HEK293T (cell line): ENCODE results near the gene TMEM131.
"Not testable (repeated sequence)": the region's sequence is repeated elsewhere in the genome, so short reads cannot be mapped to it uniquely, and the experiment has no call there.

ENCODE experiments used
- CTCF ChIA-PET: fragments of 350-600 bp; formaldehyde crosslinking; extraction: SDS; loops from one replicate; lab custom pipeline; 2021; ENCODE audit warnings: antibody characterized with exemption, inconsistent platforms; lab: Yijun Ruan, JAX
- POLR2A ChIA-PET: fragments of 350-600 bp; formaldehyde crosslinking; extraction: SDS; loops from one replicate; lab custom pipeline; 2020; ENCODE audit warnings: antibody characterized with exemption, inconsistent platforms; lab: Yijun Ruan, JAX
- DNase-seq: peaks from one replicate; pipeline ENCODE4 v3.0.0; 2012; ENCODE audit warnings: mixed read lengths; ENCODE audit errors: extremely low spot score
- ARNT ChIP-seq: fragments of 450-650 bp; IDR thresholded peaks from 2 replicates; pipeline ENCODE4 v1.6.1; 2017; ENCODE audit warnings: mild to moderate bottlenecking
- BHLHE40 ChIP-seq: fragments of 450-650 bp; IDR thresholded peaks from 2 replicates; pipeline ENCODE4 v1.6.1; 2016; ENCODE audit warnings: mild to moderate bottlenecking, moderate library complexity, borderline replicate concordance
- CTBP1 ChIP-seq: fragments of 450-650 bp; IDR thresholded peaks from 2 replicates; pipeline ENCODE4 v1.6.1; 2016; ENCODE audit warnings: borderline replicate concordance
- ELF4 ChIP-seq: fragments of 450-650 bp; IDR thresholded peaks from 2 replicates; pipeline ENCODE4 v1.6.1; 2017; ENCODE audit warnings: antibody characterized with exemption
- FOXA1 ChIP-seq: fragments of 450-650 bp; IDR thresholded peaks from 2 replicates; pipeline ENCODE4 v1.6.1; 2016; ENCODE audit warnings: mild to moderate bottlenecking
- FOXK2 ChIP-seq: fragments of 450-650 bp; IDR thresholded peaks from 2 replicates; pipeline ENCODE4 v1.6.1; 2016; ENCODE audit warnings: mild to moderate bottlenecking
- FOXM1 ChIP-seq: fragments of 450-650 bp; IDR thresholded peaks from 2 replicates; pipeline ENCODE4 v1.6.1; 2017; ENCODE audit warnings: mild to moderate bottlenecking, borderline replicate concordance
- HDGF ChIP-seq: fragments of 450-650 bp; IDR thresholded peaks from 2 replicates; pipeline ENCODE4 v1.6.1; 2017; ENCODE audit warnings: antibody characterized with exemption, borderline replicate concordance
- L3MBTL2 ChIP-seq: fragments of 450-650 bp; conservative IDR thresholded peaks from 2 replicates; pipeline ENCODE4 v1.6.1; 2016; ENCODE audit warnings: mild to moderate bottlenecking
- LEF1 ChIP-seq: fragments of 450-650 bp; IDR thresholded peaks from 2 replicates; pipeline ENCODE4 v1.6.1; 2017; ENCODE audit warnings: mild to moderate bottlenecking, borderline replicate concordance
- NFRKB ChIP-seq: fragments of 450-650 bp; IDR thresholded peaks from 2 replicates; pipeline ENCODE4 v1.6.1; 2016; ENCODE audit warnings: mild to moderate bottlenecking, moderate library complexity
- PKNOX1 ChIP-seq: fragments of 450-650 bp; IDR thresholded peaks from 2 replicates; pipeline ENCODE4 v1.6.1; 2016
- SP1 ChIP-seq: fragments of 450-650 bp; IDR thresholded peaks from 2 replicates; pipeline ENCODE4 v1.6.1; 2017
- SUZ12 ChIP-seq: fragments of 450-650 bp; IDR thresholded peaks from 2 replicates; pipeline ENCODE4 v1.6.1; 2016; ENCODE audit warnings: mild to moderate bottlenecking
- TARDBP ChIP-seq: fragments of 450-650 bp; IDR thresholded peaks from 2 replicates; pipeline ENCODE4 v1.6.1; 2016
- ZNF384 ChIP-seq: fragments of 450-650 bp; IDR thresholded peaks from 2 replicates; pipeline ENCODE4 v1.6.1; 2016

TMEM131 gene

GRCh38 chr2:97870396-97870843 is 125.3 kb downstream of the TMEM131 start:
- no peak for DNase-seq

GRCh38 chr2:97869722-97870346 is 125.9 kb downstream of the TMEM131 start:
- POLR2A ChIA-PET: no interaction called here
- CTCF ChIA-PET: no interaction called here
- no peak for DNase-seq
- TF ChIP-seq BHLHE40 (no peak), FOXA1 (no peak), PKNOX1 (no peak), SUZ12 (no peak)

More at GRCh38 chr2:97870396-97870843, 125.3 kb downstream of the TMEM131 start:
- POLR2A ChIA-PET: no interaction called here
- TF ChIP-seq HDGF (no peak), LEF1 (no peak), ELF4 (no peak), FOXK2 (no peak), CTBP1 (no peak), BHLHE40 (no peak), SP1 (no peak), ARNT (no peak), TARDBP (no peak), L3MBTL2 (no peak), SUZ12 (no peak), PKNOX1 (no peak), ZNF384 (no peak), FOXM1 (no peak), NFRKB (no peak), FOXA1 (no peak)
- CTCF ChIA-PET: no interaction called here

GRCh38 chr2:97868986-97869721 is 126.6 kb downstream of the TMEM131 start:
- CTCF ChIA-PET: no interaction called here
- no peak for DNase-seq
- TF ChIP-seq PKNOX1: no peak
- no peak for TF ChIP-seq ZNF384
- POLR2A ChIA-PET: no interaction called here

- CTCF ChIA-PET: no interaction called here
These were observed 131.9 kb downstream of the TMEM131 start for GRCh38 chr2:97863829-97864228.

GRCh38 chr2:97861177-97861576 is 134.6 kb downstream of the TMEM131 start:
- TF ChIP-seq TARDBP: no peak
- TF ChIP-seq ZNF384: no peak
- no peak for TF ChIP-seq LEF1
- TF ChIP-seq BHLHE40: no peak
- TF ChIP-seq SP1: no peak
- TF ChIP-seq CTBP1: no peak
- no peak for TF ChIP-seq NFRKB
- POLR2A ChIA-PET: no interaction called here
- DNase-seq: no peak
- CTCF ChIA-PET: no interaction called here

More at GRCh38 chr2:97863829-97864228, 131.9 kb downstream of the TMEM131 start:
- POLR2A ChIA-PET: no interaction called here
- no peak for DNase-seq
- no peak for TF ChIP-seq SP1

GRCh38 chr2:97858442-97858841 is 137.3 kb downstream of the TMEM131 start:
- POLR2A ChIA-PET: no interaction called here
- CTCF ChIA-PET: no interaction called here
- TF ChIP-seq FOXM1: no peak
- TF ChIP-seq LEF1: no peak
- TF ChIP-seq SP1: no peak
- TF ChIP-seq SUZ12: no peak
- DNase-seq: peak; percentile 9

GRCh38 chr2:97857553-97857952 is 138.2 kb downstream of the TMEM131 start:
- CTCF ChIA-PET: no interaction called here
- POLR2A ChIA-PET: no interaction called here
- TF ChIP-seq PKNOX1: 0 out of 2 replicates have a peak, but pooled peaks have one; percentile 11
- TF ChIP-seq L3MBTL2: no peak
- DNase-seq: no peak

GRCh38 chr2:97853057-97853456 is 142.7 kb downstream of the TMEM131 start:
- POLR2A ChIA-PET, CTCF ChIA-PET, DNase-seq: not testable (repeated sequence)
